GM19468 (cell line): ENCODE data around the gene FCGR1A.
"Not testable (repeated sequence)": the region's sequence is repeated elsewhere in the genome, so short reads cannot be mapped to it uniquely, and the experiment has no call there.

Experiments
- ATAC-seq: cut with Tn5 transposase; IDR thresholded peaks from one replicate; pipeline ENCODE4 v1.9.1; 2021; ENCODE audit warnings: mild to moderate bottlenecking, moderate library complexity, moderate number of reproducible peaks; ENCODE audit not compliant: unreplicated experiment; ENCODE audit errors: extremely low read depth

Gene FCGR1A

GRCh38 chr1:149782600-149782999 is at the start of gene FCGR1A:
FCGR1A (plus strand) TSS chr1:149782694; CDS start chr1:149782744, 50 bp downstream.
- ATAC-seq, result not testable (repeated sequence)

DNA sequence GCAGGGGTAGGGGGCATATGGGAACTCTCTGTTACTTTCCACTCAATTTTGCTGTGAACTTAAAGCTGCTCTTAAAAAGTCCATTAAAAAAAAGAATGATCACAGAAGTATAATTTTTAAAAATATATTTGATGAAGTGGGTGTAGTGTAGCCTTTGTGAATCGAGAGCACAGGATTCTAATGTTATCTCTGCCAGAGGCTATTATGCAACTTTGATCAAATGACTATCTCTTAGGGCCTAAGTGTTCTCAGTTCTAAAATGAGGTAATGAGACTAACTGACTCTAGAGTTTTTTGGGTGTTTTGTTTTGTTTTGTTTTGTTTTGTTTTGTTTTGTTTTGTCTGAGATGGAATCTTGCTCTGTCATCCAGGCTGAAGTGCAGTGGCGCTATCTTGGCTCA is 49.7 kb upstream of the FCGR1A start:
- ATAC-seq, result not testable (repeated sequence)

DNA sequence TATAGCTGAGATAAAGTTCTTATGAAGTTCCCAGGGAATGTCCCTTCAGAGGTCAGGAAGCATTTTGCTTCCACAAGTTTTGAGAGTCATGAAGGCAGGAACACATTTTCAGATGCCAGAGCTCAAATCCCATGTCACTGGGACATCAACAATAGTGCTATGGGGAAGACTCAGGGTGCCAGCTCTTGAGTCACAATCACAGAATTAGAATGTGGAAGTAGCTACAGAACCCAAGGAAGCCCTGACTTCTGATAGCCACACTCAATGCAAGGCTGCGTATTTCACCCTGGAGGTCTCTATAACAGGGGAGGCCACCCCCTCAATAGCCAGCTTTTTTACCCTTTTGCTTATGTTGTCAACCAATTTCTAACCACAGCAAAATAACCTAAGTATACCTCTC is 47.8 kb upstream of the FCGR1A start:
- ATAC-seq, result not testable (repeated sequence)

DNA sequence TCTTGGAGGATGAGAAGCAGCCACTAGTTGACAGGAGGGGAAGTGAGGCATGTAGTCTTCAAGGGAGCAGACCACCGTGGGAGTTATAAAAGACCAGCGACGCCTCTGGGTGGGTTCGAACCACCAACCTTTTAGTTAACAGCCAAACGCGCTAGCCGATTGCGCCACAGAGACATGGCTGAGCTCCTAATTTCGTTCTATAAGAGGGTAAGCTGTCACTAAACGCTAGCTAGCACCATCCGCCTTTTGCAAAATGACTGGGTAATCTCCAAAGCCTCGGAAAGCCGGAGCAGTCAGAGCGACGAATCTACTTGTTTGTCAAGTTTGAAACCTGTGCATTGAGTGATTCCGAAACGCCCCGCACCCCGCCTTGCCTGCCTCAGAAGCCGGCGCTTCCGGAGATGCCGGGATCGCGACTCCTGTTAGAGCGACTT is 42.3 kb upstream of the FCGR1A start:
- not testable (repeated sequence) for ATAC-seq

GRCh38 chr1:149740590-149741230 is 41.8 kb upstream of the FCGR1A start:
- ATAC-seq, result not testable (repeated sequence)

DNA sequence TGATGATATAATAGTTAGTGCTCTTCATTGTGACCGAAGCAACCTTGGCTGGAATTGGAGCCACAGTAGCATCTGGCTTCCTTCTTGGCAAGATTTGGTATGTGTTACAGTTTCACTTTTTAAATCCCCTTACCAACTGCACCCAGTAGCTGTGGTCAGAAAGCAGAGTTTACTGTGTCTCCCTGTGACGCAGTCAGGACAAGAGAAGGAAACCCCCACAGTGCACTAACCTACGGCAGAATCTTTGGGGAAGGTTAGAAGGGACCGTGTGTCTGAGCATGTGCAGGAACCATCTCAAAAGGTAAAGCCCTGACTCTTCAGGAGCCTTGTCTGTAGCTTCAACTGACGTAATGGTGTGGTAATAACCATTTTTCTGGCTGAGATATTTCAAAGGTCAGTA is 40.6 kb upstream of the FCGR1A start:
- ATAC-seq, result not testable (repeated sequence)

- not testable (repeated sequence) for ATAC-seq
These were observed 35.8 kb upstream of the FCGR1A start for GRCh38 chr1:149746463-149747356.

DNA sequence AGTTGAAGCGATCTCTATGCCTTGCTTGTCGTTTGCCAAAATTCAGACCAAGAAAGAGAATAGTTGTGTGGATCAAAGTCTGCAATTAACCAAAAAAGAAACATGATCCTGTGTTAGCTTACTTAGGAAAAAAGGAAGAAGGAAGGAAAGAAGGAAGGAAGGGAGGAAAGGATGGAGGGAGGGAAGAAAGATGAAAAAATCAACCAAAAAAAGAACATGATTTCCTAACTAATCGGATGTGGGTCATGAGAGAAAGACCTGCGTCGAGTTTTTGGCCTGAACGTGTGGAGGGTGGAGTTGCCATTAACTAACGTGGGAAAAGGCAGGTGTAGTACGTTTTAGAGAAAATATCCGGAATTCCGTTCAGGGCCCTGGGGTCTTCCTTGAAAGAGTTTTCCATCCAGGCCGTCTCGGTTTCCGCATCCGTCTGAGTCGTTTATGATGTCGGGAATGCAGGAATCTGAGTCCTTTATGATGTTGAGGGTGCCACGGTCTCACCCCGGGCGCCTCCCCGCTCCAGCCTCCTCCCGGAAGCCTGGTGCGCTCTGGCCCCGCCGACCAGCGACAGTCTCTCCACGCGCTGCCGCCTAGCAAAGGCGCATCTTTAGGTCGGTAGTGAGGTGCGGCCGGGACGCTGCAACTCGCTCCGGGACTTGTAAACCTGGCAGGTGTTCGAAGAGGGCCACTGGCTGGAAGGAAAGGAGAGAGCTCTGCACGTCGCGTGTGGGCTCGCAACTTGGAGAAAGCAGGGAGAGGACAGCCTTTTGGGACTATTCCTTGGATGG is 34.9 kb upstream of the FCGR1A start:
- ATAC-seq, result not testable (repeated sequence)

DNA sequence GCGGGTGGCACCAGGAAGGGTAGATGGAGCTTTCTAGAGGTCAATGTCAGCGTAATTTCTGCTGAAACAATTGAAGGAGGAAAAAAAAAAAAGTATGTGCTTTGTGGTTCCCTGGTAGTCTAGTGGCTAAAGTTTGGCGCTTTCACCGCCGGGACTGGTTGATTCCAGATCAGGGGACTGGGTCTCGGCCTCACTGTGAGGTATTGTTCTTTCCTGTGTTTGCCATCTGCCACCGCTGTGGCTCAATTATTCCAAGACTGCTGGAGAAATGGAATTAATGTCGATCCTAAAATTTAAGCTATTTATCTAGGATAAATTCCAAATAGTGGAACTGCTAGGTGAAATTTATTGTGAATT is 34.4 kb upstream of the FCGR1A start:
- ATAC-seq, result not testable (repeated sequence)

DNA sequence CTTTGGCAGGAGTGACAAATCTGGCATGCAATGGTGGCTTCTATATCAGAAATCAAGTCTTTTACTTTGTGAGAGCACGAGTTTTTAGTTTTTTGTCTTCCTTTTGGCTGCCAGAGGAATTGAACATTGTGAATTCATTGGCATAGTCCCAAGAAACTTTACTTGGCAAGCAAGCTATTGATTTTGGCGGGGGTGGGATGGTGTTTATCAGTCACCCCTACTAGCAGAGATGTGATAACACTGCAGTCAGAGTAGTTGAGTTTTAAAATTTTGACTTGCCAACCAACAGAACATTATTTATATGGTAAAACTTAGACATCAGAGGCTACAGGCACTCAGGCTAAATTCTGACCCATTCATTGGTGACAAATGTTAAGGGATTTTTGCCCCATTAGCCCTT is 31.9 kb upstream of the FCGR1A start:
- not testable (repeated sequence) for ATAC-seq

DNA sequence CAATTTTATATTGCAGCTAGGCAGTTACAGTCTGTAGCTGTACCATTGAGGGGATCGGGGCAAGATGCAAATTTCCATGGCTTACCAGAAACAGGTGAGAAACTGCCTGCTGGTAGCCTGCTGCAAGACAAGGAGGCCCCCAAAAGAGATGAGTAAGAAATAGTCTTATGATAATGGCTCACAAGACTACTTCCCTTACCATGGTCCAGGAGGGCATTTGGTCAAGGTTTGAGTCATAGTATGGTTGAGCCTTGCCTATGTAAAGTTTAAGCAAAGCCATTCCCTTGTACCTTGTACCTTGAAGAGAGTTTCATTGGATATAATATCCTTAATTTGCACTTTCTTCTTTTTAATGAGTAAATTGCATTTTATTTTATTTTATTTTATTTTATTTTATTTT is 30.3 kb upstream of the FCGR1A start:
- ATAC-seq, result not testable (repeated sequence)

DNA sequence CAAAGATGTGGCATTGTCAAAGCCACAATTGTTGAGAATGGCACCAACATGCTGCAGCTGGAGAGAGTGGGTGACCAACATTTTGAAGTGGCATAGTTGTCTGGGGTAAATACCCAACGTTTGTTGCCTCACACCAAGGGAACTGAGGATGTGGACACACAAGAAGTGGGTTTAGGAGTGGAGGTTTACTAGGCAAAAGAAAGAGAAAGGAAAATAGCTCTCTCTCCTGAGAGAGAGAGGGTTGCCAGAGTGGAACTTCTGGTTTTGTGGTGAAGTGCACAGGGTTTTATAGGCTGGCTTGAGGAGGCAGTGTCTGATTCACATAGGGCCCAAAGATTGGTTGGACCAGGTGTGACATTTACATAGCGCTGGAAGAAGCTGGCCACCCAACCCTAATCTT is 29.0 kb upstream of the FCGR1A start:
- not testable (repeated sequence) for ATAC-seq

DNA sequence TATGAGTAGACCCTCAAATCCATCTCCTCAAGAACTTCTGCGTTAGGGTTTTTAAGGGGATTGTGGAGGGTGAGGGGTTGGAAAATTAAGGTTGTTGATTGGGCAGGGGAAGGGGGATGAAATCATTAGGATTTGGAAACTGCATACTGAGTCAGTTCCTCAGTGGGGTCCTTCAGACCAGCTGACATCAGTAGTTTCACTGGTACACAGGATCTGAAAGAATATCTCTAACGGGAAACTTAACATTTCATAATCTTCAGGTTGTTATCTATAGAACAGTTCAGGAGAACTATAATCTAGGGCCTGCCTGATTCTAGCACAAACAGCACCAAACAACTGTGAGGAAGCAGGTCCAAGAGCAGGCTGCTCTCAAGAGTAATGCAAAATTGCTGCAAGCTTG is 27.2 kb upstream of the FCGR1A start:
- not testable (repeated sequence) for ATAC-seq

- not testable (repeated sequence) for ATAC-seq
These were observed 20.2 kb upstream of the FCGR1A start for GRCh38 chr1:149762294-149762693.

DNA sequence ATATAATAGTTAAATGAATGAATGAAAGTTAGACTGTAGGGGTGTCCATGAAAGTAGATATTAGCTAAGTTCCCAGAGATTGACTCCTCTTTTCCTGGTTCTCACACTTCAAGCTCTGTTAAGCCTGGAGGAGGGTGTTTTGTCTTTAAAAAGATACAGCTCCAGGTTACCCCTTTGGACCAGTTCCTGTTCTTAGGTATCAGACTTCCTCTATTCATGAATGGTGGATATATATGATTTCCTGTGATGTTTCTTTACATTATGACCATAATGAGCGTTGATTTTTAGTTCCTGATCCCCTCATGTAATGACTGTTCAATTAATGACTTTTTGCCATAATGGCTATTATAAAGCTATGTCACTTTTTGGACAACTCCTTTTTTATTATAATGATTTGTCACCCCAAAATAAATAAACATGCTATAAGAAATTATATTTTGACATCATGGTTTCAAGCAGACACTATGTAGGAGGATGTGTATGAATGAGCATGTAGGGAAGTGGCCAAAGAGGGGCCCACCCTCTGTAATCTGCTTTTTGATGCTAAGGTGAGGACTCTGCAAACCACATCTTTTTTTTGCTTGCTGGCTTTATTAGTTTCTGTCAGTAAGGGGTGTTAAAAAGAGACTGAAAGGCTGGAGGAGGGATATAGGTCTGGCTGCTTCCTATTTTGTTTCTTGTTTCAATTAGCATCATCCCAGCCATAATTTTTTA is 18.2 kb upstream of the FCGR1A start:
- ATAC-seq, result not testable (repeated sequence)

GRCh38 chr1:149766241-149766640 is 16.3 kb upstream of the FCGR1A start:
- ATAC-seq, result not testable (repeated sequence)

DNA sequence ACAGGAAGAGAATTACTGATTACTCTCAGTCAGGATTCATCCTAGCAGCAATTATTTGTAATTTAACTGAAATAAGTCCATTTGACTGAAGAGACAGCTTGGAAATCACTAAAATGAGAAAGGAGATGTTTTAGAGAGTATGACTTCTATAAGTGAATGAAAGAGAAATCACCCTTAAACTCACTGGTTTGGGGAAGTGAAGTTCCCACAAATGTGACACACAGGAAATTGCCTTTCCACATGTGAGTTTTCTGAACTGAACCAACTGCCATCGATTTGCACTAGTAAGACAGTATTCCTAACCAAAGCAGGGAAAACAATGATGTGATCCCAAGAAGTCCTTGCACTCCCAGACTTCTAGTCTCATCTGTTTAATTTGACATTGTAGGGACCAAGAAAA is 13.3 kb upstream of the FCGR1A start:
- ATAC-seq, result not testable (repeated sequence)

DNA sequence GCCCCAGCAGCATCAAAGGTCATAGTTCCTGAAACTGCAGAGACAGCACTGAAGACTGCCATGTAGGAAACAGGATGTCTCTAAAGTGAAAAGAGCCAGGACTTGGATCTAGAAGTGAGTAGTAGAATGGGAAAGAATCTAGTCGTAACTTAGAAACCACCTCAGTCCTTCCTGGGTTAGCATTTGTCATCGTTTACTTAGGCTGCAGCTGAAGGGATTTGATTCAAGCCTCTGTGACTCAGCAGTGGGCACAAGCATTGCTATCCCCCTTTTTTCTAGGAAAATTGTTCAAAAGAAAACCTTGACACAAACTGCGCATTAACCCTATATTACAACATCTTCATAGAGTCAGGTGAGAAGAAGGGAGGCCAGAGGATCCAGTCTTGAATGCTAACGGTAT is 11.8 kb upstream of the FCGR1A start:
- ATAC-seq, result not testable (repeated sequence)

DNA sequence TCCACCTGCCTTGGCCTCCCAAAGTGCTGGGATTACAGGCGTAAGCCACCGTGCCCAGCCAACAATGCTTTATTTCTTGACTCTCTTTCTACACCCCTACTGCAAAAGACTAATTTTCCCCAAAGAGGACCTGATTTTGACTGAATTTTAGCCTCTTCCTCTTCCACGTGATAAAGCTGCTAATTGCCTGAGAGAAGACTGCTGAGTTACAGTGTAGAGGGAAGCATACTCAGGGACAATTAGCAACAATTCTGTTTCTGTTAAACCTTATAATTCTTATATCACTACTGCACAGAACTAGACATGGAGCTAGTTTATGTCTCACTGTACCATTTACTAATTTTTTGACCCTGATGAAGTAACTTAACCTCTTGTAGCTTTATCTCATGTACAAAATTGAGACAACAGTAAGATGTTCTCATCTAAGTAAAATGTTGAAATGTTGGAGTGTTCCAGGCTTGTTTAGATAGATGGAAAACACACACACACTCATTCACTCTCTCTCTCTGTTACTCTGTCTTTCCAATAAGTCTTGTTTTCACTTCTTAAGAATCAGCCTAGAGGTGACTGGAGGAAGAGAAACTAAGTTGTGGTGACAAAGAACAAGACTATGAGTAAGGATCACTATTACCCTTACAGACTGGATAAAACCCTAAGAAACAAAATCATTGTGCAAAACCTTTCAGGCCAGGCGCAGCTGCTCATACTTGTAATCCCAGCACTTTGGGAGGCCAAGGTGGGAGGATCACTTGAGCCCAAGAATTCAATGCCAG is 10.7 kb upstream of the FCGR1A start:
- peak; percentile 52 for ATAC-seq
